Activated CD4-positive, alpha-beta memory T cell treated with anti-CD3 and anti-CD28 coated beads for 36 hours (primary cell): ENCODE results near the gene FYCO1. TPM values are rescaled to one million over a fixed set of nuclear protein-coding genes. Genes with fewer than 3 reads are reported as not detected.
"Not testable (repeated sequence)": the region's sequence is repeated elsewhere in the genome, so short reads cannot be mapped to it uniquely, and the experiment has no call there.

Source experiments
- CTCF ChIA-PET: fragments of 350-600 bp; sonication (Branson Sonifier 250); formaldehyde crosslinking; loops from one replicate; lab custom pipeline; 2021; ENCODE audit warnings: antibody characterized with exemption, inconsistent platforms; lab: Charles Lee
- POLR2A ChIA-PET: fragments of 350-600 bp; sonication (Branson Sonifier 250); formaldehyde crosslinking; loops from one replicate; lab custom pipeline; 2021; ENCODE audit warnings: antibody characterized with exemption; lab: Charles Lee
- DNase-seq: peaks from one replicate; pipeline ENCODE4 v3.0.0-alpha.2; 2020
- H3K27ac Mint-ChIP-seq: one replicate; pipeline ENCODE4 v1.8.0; 2021; ENCODE audit warnings: mixed read lengths
- H3K27me3 Mint-ChIP-seq: one replicate; pipeline ENCODE4 v1.8.0; 2021; ENCODE audit warnings: mixed read lengths
- H3K36me3 Mint-ChIP-seq: one replicate; pipeline ENCODE4 v1.8.0; 2021; ENCODE audit warnings: mixed read lengths
- H3K4me1 Mint-ChIP-seq: one replicate; pipeline ENCODE4 v1.8.0; 2021; ENCODE audit warnings: low read depth, mixed read lengths
- H3K4me3 Mint-ChIP-seq: one replicate; pipeline ENCODE4 v1.8.0; 2021; ENCODE audit warnings: mild to moderate bottlenecking, mixed read lengths
- H3K9me3 Mint-ChIP-seq: one replicate; pipeline ENCODE4 v1.8.0; 2021; ENCODE audit warnings: mixed read lengths
- intact Hi-C: fragments of 100-400 bp; cut with micrococcal nuclease; formaldehyde crosslinking; loops from one replicate; pipeline ENCODE4 v1.15.1; 2023
- total RNA-seq, 2 experiments: library from RNA; stranded (reverse); gene quantifications; one replicate each; pipeline ENCODE4 v1.2.3, GENCODE V29; 2021

Gene FYCO1
- total RNA-seq, 2 experiments from 2014 or later, result 13.7 to 14.0 TPM

- POLR2A ChIA-PET, result no interaction called here
- H3K36me3 Mint-ChIP-seq, result no peaks in the 10 kb centered on the region
- CTCF ChIA-PET, result no interaction called here
- no peaks in the 10 kb centered on the region for H3K9me3 Mint-ChIP-seq
- peaks cover 11% of the 10 kb centered on the region for H3K4me1 Mint-ChIP-seq
- no peak for DNase-seq
- no peak overlapping the region for H3K27ac Mint-ChIP-seq
- H3K27me3 Mint-ChIP-seq, result peaks cover 7% of the 10 kb centered on the region
- no peak overlapping the region for H3K4me3 Mint-ChIP-seq
- intact Hi-C loops, result no loop called here
Observed at GRCh38 chr3:46006238-46007032, 10.8 kb upstream of the FYCO1 start.

GRCh38 chr3:46003706-46004105 lies 8.1 kb upstream of the FYCO1 start:
- H3K27me3 Mint-ChIP-seq, CTCF ChIA-PET, H3K4me1 Mint-ChIP-seq, intact Hi-C loops, POLR2A ChIA-PET, DNase-seq, H3K27ac Mint-ChIP-seq, H3K4me3 Mint-ChIP-seq, H3K36me3 Mint-ChIP-seq, H3K9me3 Mint-ChIP-seq: not testable (repeated sequence)

GRCh38 chr3:46001178-46001577 lies 5.6 kb upstream of the FYCO1 start:
- H3K9me3 Mint-ChIP-seq, result no peaks in the 10 kb centered on the region
- no peak overlapping the region for H3K27ac Mint-ChIP-seq
- intact Hi-C loops, result no loop called here
- no peak for DNase-seq
- H3K4me3 Mint-ChIP-seq, result no peak overlapping the region
- CTCF ChIA-PET, result interaction anchor here (1.3 kb wide), 1 partner anchor 62 kb away, joined by 3 read pairs; no protein-coding TSS in a partner anchor
- H3K27me3 Mint-ChIP-seq, result no peaks in the 10 kb centered on the region
- POLR2A ChIA-PET, result no interaction called here
- H3K4me1 Mint-ChIP-seq, result peaks cover 8% of the 10 kb centered on the region
- no peaks in the 10 kb centered on the region for H3K36me3 Mint-ChIP-seq

- H3K4me3 Mint-ChIP-seq, result no peak overlapping the region
- no peak overlapping the region for H3K27ac Mint-ChIP-seq
- ChIA-PET CTCF (no interaction called here), POLR2A (no interaction called here)
- intact Hi-C loops, result no loop called here
- peaks cover 3% of the 10 kb centered on the region for H3K36me3 Mint-ChIP-seq
- no peak for DNase-seq
- H3K9me3 Mint-ChIP-seq, result no peaks in the 10 kb centered on the region
- H3K4me1 Mint-ChIP-seq, result peaks cover 27% of the 10 kb centered on the region
- no peaks in the 10 kb centered on the region for H3K27me3 Mint-ChIP-seq
Observed at GRCh38 chr3:45997942-45998341, 2.3 kb upstream of the FYCO1 start.

- H3K9me3 Mint-ChIP-seq, H3K27ac Mint-ChIP-seq, DNase-seq, H3K36me3 Mint-ChIP-seq, H3K4me3 Mint-ChIP-seq, intact Hi-C loops, H3K27me3 Mint-ChIP-seq, POLR2A ChIA-PET: not testable (repeated sequence)
- CTCF ChIA-PET, result interaction anchor here (1.2 to 2.0 kb wide), 2 partner anchors 59 to 82 kb away, joined by 4 to 5 read pairs; no protein-coding TSS in a partner anchor
- H3K4me1 Mint-ChIP-seq, result peaks cover 32% of the 10 kb centered on the region
Observed at GRCh38 chr3:45997499-45997898, 1.9 kb upstream of the FYCO1 start.

- peaks cover 13% of the 10 kb centered on the region for H3K36me3 Mint-ChIP-seq
- H3K4me3 Mint-ChIP-seq, result peak overlapping the region; percentile 85
- H3K27me3 Mint-ChIP-seq, result no peaks in the 10 kb centered on the region
- peaks cover 53% of the 10 kb centered on the region for H3K4me1 Mint-ChIP-seq
- CTCF ChIA-PET, result interaction anchor here (0.8 to 4.5 kb wide), 7 partner anchors 15 to 383 kb away, joined by 3 to 19 read pairs (median 4); no protein-coding TSS in a partner anchor
- peak; percentile 67 for DNase-seq
- POLR2A ChIA-PET, result interaction anchor here (0.6 to 4.9 kb wide), 11 partner anchors 9 to 71 kb away, joined by 3 to 20 read pairs (median 4); partner anchors contain the start of gene CXCR6
- intact Hi-C loops, result loop anchor here (1.0 to 2.0 kb wide), 4 partner anchors 18 to 74 kb away; no protein-coding TSS in a partner anchor
- peak overlapping the region; percentile 87 for H3K27ac Mint-ChIP-seq
- no peaks in the 10 kb centered on the region for H3K9me3 Mint-ChIP-seq
Observed at GRCh38 chr3:45994419-45995235, 997 bp downstream of the FYCO1 start.

- ChIA-PET CTCF (interaction anchor here (0.6 to 4.5 kb wide), 7 partner anchors 13 to 379 kb away, joined by 3 to 19 read pairs (median 3); no protein-coding TSS in a partner anchor), POLR2A (interaction anchor here (1.1 to 4.9 kb wide), 7 partner anchors 13 to 55 kb away, joined by 3 to 20 read pairs (median 10); partner anchors contain the start of gene CXCR6)
- peaks cover 64% of the 10 kb centered on the region for H3K4me1 Mint-ChIP-seq
- intact Hi-C loops, result loop anchor here (1.0 to 2.0 kb wide), 6 partner anchors 12 to 75 kb away; partner anchors contain the start of gene CXCR6
- H3K27me3 Mint-ChIP-seq, result no peaks in the 10 kb centered on the region
- DNase-seq, result peak; percentile 64
- no peaks in the 10 kb centered on the region for H3K9me3 Mint-ChIP-seq
- peak overlapping the region; percentile 75 for H3K27ac Mint-ChIP-seq
- peak overlapping the region; percentile 48 for H3K4me3 Mint-ChIP-seq
- peaks cover 13% of the 10 kb centered on the region for H3K36me3 Mint-ChIP-seq
Observed at GRCh38 chr3:45993421-45994027, 2.1 kb downstream of the FYCO1 start.

- Mint-ChIP-seq H3K27ac (peak overlapping the region; percentile 75), H3K4me3 (peak overlapping the region; percentile 48), H3K36me3 (peaks cover 13% of the 10 kb centered on the region), H3K9me3 (no peaks in the 10 kb centered on the region), H3K4me1 (peaks cover 71% of the 10 kb centered on the region), H3K27me3 (no peaks in the 10 kb centered on the region)
- ChIA-PET POLR2A (interaction anchor here (1.2 to 4.9 kb wide), 4 partner anchors 12 to 24 kb away, joined by 4 to 20 read pairs (median 8); no protein-coding TSS in a partner anchor), CTCF (interaction anchor here (0.6 to 4.5 kb wide), 2 partner anchors 31 to 85 kb away, joined by 3 to 19 read pairs; no protein-coding TSS in a partner anchor)
- intact Hi-C loops, result loop anchor here (1.0 kb wide), 2 partner anchors 12 to 50 kb away; partner anchors contain the start of gene CXCR6
- DNase-seq, result no peak
Observed at GRCh38 chr3:45992821-45993221, 2.8 kb downstream of the FYCO1 start.

- no peak for DNase-seq
- no peaks in the 10 kb centered on the region for H3K27me3 Mint-ChIP-seq
- no peaks in the 10 kb centered on the region for H3K9me3 Mint-ChIP-seq
- ChIA-PET POLR2A (interaction anchor here (0.8 to 4.9 kb wide), 3 partner anchors 11 to 25 kb away, joined by 4 to 20 read pairs (median 5); no protein-coding TSS in a partner anchor), CTCF (interaction anchor here (0.6 to 4.5 kb wide), 2 partner anchors 30 to 86 kb away, joined by 3 to 19 read pairs; no protein-coding TSS in a partner anchor)
- intact Hi-C loops, result no loop called here
- peaks cover 13% of the 10 kb centered on the region for H3K36me3 Mint-ChIP-seq
- H3K4me3 Mint-ChIP-seq, result no peak overlapping the region
- peak overlapping the region; percentile 75 for H3K27ac Mint-ChIP-seq
- peaks cover 76% of the 10 kb centered on the region for H3K4me1 Mint-ChIP-seq
Observed at GRCh38 chr3:45992133-45992729, 3.4 kb downstream of the FYCO1 start.

GRCh38 chr3:45991341-45991740 lies 4.3 kb downstream of the FYCO1 start:
- peaks cover 13% of the 10 kb centered on the region for H3K36me3 Mint-ChIP-seq
- ChIA-PET POLR2A (no interaction called here), CTCF (interaction anchor here (4.5 kb wide), 1 partner anchor 87 kb away, joined by 19 read pairs; no protein-coding TSS in a partner anchor)
- H3K27me3 Mint-ChIP-seq, result no peaks in the 10 kb centered on the region
- no peak for DNase-seq
- H3K4me3 Mint-ChIP-seq, result no peak overlapping the region
- H3K27ac Mint-ChIP-seq, result peak overlapping the region; percentile 43
- peaks cover 76% of the 10 kb centered on the region for H3K4me1 Mint-ChIP-seq
- no peaks in the 10 kb centered on the region for H3K9me3 Mint-ChIP-seq
- intact Hi-C loops, result no loop called here

- Mint-ChIP-seq H3K4me3 (no peak overlapping the region), H3K27me3 (no peaks in the 10 kb centered on the region), H3K36me3 (peaks cover 15% of the 10 kb centered on the region), H3K9me3 (no peaks in the 10 kb centered on the region), H3K27ac (peak overlapping the region; percentile 29), H3K4me1 (peaks cover 74% of the 10 kb centered on the region)
- POLR2A ChIA-PET, result no interaction called here
- intact Hi-C loops, result no loop called here
- no peak for DNase-seq
- CTCF ChIA-PET, result interaction anchor here (1.4 kb wide), 1 partner anchor 51 kb away, joined by 6 read pairs; no protein-coding TSS in a partner anchor
Observed at GRCh38 chr3:45990181-45990580, 5.4 kb downstream of the FYCO1 start.
